Adrenal gland (tissue), 5 donors: ENCODE measurements around the gene ERICH6B.

ENCODE experiments used
- POLR2A ChIP-seq, 2 donors: fragments of 450-650 bp; IDR thresholded peaks; one replicate each; pipeline ENCODE4 v1.6.1; 2017; ENCODE audit warnings: antibody characterized with exemption in 2 of 2, mild to moderate bottlenecking in 2 of 2, moderate library complexity in 1 of 2
- TF ChIP-seq, protein P1 (sequence below), 6 experiments: fragments of 450-650 bp in 4 of 6; fragments of 200-600 bp in 2 of 6; sonication (generic) in 1 of 6; IDR thresholded peaks; 1 replicate in 5 of 6; 2 replicates in 1 of 6; pipeline versions ENCODE4 v1.5.1 to v1.8.0; 2016 to 2021; ENCODE audit warnings: antibody characterized with exemption in 6 of 6, mild to moderate bottlenecking in 2 of 6, moderate library complexity in 1 of 6
- donor health status: DM: no; HTN: no; CAD: no.

DNA sequence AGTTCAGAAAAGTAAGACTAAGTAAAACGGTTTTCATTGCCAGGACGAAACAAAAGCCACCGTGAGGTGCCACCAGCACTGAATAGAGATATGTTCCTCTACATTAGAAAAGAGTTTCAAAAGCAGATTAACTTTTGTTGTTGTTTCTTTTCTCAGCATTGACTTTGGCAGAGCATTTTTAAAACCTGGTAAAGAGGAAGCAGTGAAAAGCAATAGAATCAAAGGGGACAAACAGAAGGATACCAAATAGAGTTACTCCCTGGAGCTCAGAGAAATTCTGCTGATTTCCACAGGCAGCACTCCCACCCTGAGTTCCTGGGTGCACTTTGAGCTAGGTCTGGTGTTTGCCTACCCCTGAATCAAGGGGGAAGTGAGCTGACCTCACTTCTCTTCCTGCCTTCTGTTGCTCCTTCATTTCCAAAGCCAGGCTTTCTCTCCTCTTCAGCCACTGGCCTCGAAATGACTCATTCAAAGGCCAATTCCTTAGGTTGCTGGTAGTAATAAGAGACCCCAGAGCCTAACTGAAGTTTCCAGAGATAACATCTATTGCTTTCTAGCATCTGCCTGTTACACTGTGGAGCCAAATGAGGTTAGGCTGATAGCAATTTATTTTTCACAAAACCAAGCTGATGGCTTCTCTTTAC lies 11.3 kb upstream of the ERICH6B start:
- TF ChIP-seq POLR2A (IDR thresholded peaks at IDR 0.05) = no peak
- TF ChIP-seq, protein P1, sequence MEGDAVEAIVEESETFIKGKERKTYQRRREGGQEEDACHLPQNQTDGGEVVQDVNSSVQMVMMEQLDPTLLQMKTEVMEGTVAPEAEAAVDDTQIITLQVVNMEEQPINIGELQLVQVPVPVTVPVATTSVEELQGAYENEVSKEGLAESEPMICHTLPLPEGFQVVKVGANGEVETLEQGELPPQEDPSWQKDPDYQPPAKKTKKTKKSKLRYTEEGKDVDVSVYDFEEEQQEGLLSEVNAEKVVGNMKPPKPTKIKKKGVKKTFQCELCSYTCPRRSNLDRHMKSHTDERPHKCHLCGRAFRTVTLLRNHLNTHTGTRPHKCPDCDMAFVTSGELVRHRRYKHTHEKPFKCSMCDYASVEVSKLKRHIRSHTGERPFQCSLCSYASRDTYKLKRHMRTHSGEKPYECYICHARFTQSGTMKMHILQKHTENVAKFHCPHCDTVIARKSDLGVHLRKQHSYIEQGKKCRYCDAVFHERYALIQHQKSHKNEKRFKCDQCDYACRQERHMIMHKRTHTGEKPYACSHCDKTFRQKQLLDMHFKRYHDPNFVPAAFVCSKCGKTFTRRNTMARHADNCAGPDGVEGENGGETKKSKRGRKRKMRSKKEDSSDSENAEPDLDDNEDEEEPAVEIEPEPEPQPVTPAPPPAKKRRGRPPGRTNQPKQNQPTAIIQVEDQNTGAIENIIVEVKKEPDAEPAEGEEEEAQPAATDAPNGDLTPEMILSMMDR (IDR thresholded peaks at IDR 0.05) = no peak
